GM12878 (cell line): ENCODE data around the gene FHL1.

Experiments
- CTCF ChIP-seq, 3 experiments: IDR thresholded peaks in 2 of 3; conservative IDR thresholded peaks in 1 of 3; 2 replicates each; pipeline ENCODE4 v1.5.1; 2011; ENCODE audit warnings: low read depth in 3 of 3, low read length in 3 of 3, mild to moderate bottlenecking in 3 of 3, control low read depth in 2 of 3, moderate library complexity in 2 of 3, inconsistent platforms in 1 of 3, mixed read lengths in 1 of 3; ENCODE audit not compliant: control insufficient read depth in 2 of 3, insufficient read depth in 1 of 3; ENCODE audit errors: extremely low read depth in 1 of 3
- EZH2 ChIP-seq: IDR thresholded peaks from 2 replicates; pipeline ENCODE4 v1.6.1; 2012; ENCODE audit warnings: low read depth, mild to moderate bottlenecking, control low read depth, inconsistent platforms, low read length, borderline replicate concordance; ENCODE audit not compliant: control insufficient read depth
- YBX1 ChIP-seq: fragments of 450-650 bp; IDR thresholded peaks from 2 replicates; pipeline ENCODE4 v1.6.1; 2016; ENCODE audit warnings: antibody characterized with exemption
- YY1 ChIP-seq: IDR thresholded peaks from 2 replicates; pipeline ENCODE4 v1.6.1; 2011; ENCODE audit warnings: low read depth, mild to moderate bottlenecking, low read length
- TF ChIP-seq, protein P1 (sequence below): fragments of 450-650 bp; IDR thresholded peaks from 2 replicates; pipeline ENCODE4 v1.6.1; 2017; ENCODE audit warnings: mild to moderate bottlenecking

- TF ChIP-seq YY1 (no peak), CTCF (IDR thresholded peaks at IDR 0.05 in 2 of 3, conservative IDR thresholded peaks at IDR 0.05 in 1 of 3; ENCODE audit: control insufficient read depth in 2 of 3, extremely low read depth in 1 of 3, insufficient read depth in 1 of 3, low read depth in 3 of 3, low read length in 3 of 3) (no peak), EZH2 (no peak), YBX1 (no peak)
- TF ChIP-seq, protein P1, sequence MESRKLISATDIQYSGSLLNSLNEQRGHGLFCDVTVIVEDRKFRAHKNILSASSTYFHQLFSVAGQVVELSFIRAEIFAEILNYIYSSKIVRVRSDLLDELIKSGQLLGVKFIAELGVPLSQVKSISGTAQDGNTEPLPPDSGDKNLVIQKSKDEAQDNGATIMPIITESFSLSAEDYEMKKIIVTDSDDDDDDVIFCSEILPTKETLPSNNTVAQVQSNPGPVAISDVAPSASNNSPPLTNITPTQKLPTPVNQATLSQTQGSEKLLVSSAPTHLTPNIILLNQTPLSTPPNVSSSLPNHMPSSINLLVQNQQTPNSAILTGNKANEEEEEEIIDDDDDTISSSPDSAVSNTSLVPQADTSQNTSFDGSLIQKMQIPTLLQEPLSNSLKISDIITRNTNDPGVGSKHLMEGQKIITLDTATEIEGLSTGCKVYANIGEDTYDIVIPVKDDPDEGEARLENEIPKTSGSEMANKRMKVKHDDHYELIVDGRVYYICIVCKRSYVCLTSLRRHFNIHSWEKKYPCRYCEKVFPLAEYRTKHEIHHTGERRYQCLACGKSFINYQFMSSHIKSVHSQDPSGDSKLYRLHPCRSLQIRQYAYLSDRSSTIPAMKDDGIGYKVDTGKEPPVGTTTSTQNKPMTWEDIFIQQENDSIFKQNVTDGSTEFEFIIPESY = no peak
Measured at GRCh38 chrX:136112286-136112685, 35.0 kb upstream of the FHL1 start.
